HepG2 (cell line): ENCODE results near the gene RNASE2. TPM values are rescaled to one million over a fixed set of nuclear protein-coding genes. Genes with fewer than 3 reads are reported as not detected.

Experiments used
- CBFB ChIP-seq: sonication (generic); formaldehyde crosslinking; IDR thresholded peaks from 2 replicates; pipeline ENCODE4 v1.4.0; 2020; ENCODE audit warnings: missing genetic modification reagents
- EZH2 ChIP-seq: conservative IDR thresholded peaks from 2 replicates; pipeline ENCODE4 v1.6.1; 2012; ENCODE audit warnings: mild to moderate bottlenecking, low read depth, low read length, moderate library complexity
- FOXA3 ChIP-seq: IDR thresholded peaks from 2 replicates; pipeline ENCODE4 v1.6.1; 2016; ENCODE audit warnings: missing genetic modification reagents, missing compliant biosample characterization
- KDM1A ChIP-seq: IDR thresholded peaks from 2 replicates; pipeline ENCODE4 v1.6.1; 2016; ENCODE audit warnings: missing compliant biosample characterization
- MAF1 ChIP-seq: sonication (generic); formaldehyde crosslinking; IDR thresholded peaks from 2 replicates; pipeline ENCODE4 v1.5.0; 2020; ENCODE audit warnings: missing genetic modification reagents, borderline replicate concordance
- NFE2L1 ChIP-seq: sonication (generic); formaldehyde crosslinking; IDR thresholded peaks from 2 replicates; pipeline ENCODE4 v1.4.0; 2020; ENCODE audit warnings: missing genetic modification reagents, mild to moderate bottlenecking, borderline replicate concordance
- POLR2G ChIP-seq: fragments of 200-400 bp; formaldehyde crosslinking; IDR thresholded peaks from 2 replicates; pipeline ENCODE4 v1.6.1; 2018; ENCODE audit warnings: mild to moderate bottlenecking, low read depth, low read length, moderate library complexity
- PRDM10 ChIP-seq: sonication (generic); formaldehyde crosslinking; IDR thresholded peaks from 2 replicates; pipeline ENCODE4 v1.4.0; 2020; ENCODE audit warnings: low read depth, missing genetic modification reagents
- PRDM15 ChIP-seq: sonication (generic); formaldehyde crosslinking; IDR thresholded peaks from 2 replicates; pipeline ENCODE4 v1.4.0; 2020; ENCODE audit warnings: missing genetic modification reagents
- RARG ChIP-seq: sonication (generic); formaldehyde crosslinking; IDR thresholded peaks from 2 replicates; pipeline ENCODE4 v1.4.0; 2020; ENCODE audit warnings: low read depth, mild to moderate bottlenecking, missing genetic modification reagents
- RXRA ChIP-seq: sonication (generic); formaldehyde crosslinking; IDR thresholded peaks from 2 replicates; pipeline ENCODE4 v1.5.1; 2020; ENCODE audit warnings: missing genetic modification reagents
- SMAD3 ChIP-seq: sonication (generic); formaldehyde crosslinking; IDR thresholded peaks from 2 replicates; pipeline ENCODE4 v1.4.0; 2020; ENCODE audit warnings: missing genetic modification reagents
- SP2 ChIP-seq: sonication (generic); formaldehyde crosslinking; IDR thresholded peaks from 2 replicates; pipeline ENCODE4 v1.5.1; 2020; ENCODE audit warnings: mild to moderate bottlenecking, missing genetic modification reagents
- TAF1 ChIP-seq: sonication (generic); formaldehyde crosslinking; IDR thresholded peaks from 2 replicates; pipeline ENCODE4 v1.4.0; 2020; ENCODE audit warnings: missing genetic modification reagents
- ZC3H13 ChIP-seq: sonication (generic); formaldehyde crosslinking; IDR thresholded peaks from 2 replicates; pipeline ENCODE4 v1.8.1; 2023; ENCODE audit warnings: mild to moderate bottlenecking, missing genetic modification reagents, moderate library complexity
- ZNF446 ChIP-seq: sonication (generic); formaldehyde crosslinking; IDR thresholded peaks from 2 replicates; pipeline ENCODE4 v1.5.0; 2020; ENCODE audit warnings: mild to moderate bottlenecking, missing genetic modification reagents
- ZNF484 ChIP-seq: sonication (generic); formaldehyde crosslinking; IDR thresholded peaks from 2 replicates; pipeline ENCODE4 v1.5.1; 2020; ENCODE audit warnings: mild to moderate bottlenecking, low read depth, missing genetic modification reagents, borderline replicate concordance
- ZNF589 ChIP-seq: sonication (generic); formaldehyde crosslinking; conservative IDR thresholded peaks from 2 replicates; pipeline ENCODE4 v1.8.0; 2022; ENCODE audit warnings: mild to moderate bottlenecking, moderate library complexity, missing genetic modification reagents
- ZNF639 ChIP-seq: conservative IDR thresholded peaks from 2 replicates; pipeline ENCODE4 v1.6.1; 2018; ENCODE audit warnings: missing genetic modification reagents
- ZNF766 ChIP-seq: sonication (generic); formaldehyde crosslinking; IDR thresholded peaks from 2 replicates; pipeline ENCODE4 v1.5.0; 2020; ENCODE audit warnings: missing genetic modification reagents, borderline replicate concordance
- ZNF788 ChIP-seq: sonication (generic); formaldehyde crosslinking; IDR thresholded peaks from 2 replicates; pipeline ENCODE4 v1.5.0; 2020; ENCODE audit warnings: mild to moderate bottlenecking, missing genetic modification reagents, borderline replicate concordance
- polyA plus RNA-seq, 8 experiments: library from polyadenylated mRNA; depleted of rRNA in 3 of 8; stranded (reverse) in 7 of 8; unstranded in 1 of 8; fragments of >200 nt; fragmentation: Illumina TruSeq in 4 of 8; extraction: Trizol in 4 of 8; gene quantifications; 2 replicates each; pipeline versions ENCODE4 v1.2.1 to v1.2.3, GENCODE V29; 2011 to 2016; ENCODE audit warnings: low read depth in 4 of 8, missing spikeins in 1 of 8, mixed read lengths in 1 of 8; ENCODE audit not compliant: insufficient read depth in 1 of 8
- total RNA-seq, 5 experiments: library from RNA; depleted of rRNA; stranded (reverse); fragments of >200 nt; fragmentation: Illumina TruSeq; extraction: Trizol; gene quantifications; 2 replicates each; pipeline ENCODE4 v1.2.3, GENCODE V29; 2016; ENCODE audit warnings: low read depth in 1 of 5

The RNASE2 gene
- total and polyA plus RNA-seq, 2 of the 13 experiments (the other 11 are each of a cell fraction or from before 2014, with no cell fraction given), result 0.69 TPM; not detected in 1

GRCh38 chr14:20989787-20990600 is 34.7 kb downstream of the RNASE2 start, which contains the start of gene METTL17 (continued):
- TF ChIP-seq ZC3H13 (CRISPR knock-in tag), result peak; percentile 77; the same call in 1 of the 2 replicates
- no peak; the same call in 1 of the 2 replicates for TF ChIP-seq ZNF639 (CRISPR knock-in tag)
- TF ChIP-seq ZNF446 (CRISPR knock-in tag), result 0 out of 2 replicates have a peak, but pooled peaks have one; percentile 56
- no peak for TF ChIP-seq EZH2
- peak; percentile 77; the same call in 1 of the 2 replicates for TF ChIP-seq ZNF788 (CRISPR knock-in tag)
- TF ChIP-seq NFE2L1 (CRISPR knock-in tag), result no peak; the same call in 1 of the 2 replicates
- no peak for TF ChIP-seq KDM1A (CRISPR knock-in tag)
- TF ChIP-seq PRDM10 (CRISPR knock-in tag), result peak; percentile 62; the same call in 1 of the 2 replicates
- TF ChIP-seq RXRA (CRISPR knock-in tag), result peak; percentile 40; the same call in 1 of the 2 replicates
- TF ChIP-seq ZNF484 (CRISPR knock-in tag), result no peak
- no peak for TF ChIP-seq RARG (CRISPR knock-in tag)
- no peak for TF ChIP-seq SMAD3 (CRISPR knock-in tag)
- TF ChIP-seq POLR2G, result peak; percentile 93
- TF ChIP-seq PRDM15 (CRISPR knock-in tag), result peak; percentile 87
- peak; percentile 17; the same call in 1 of the 2 replicates for TF ChIP-seq FOXA3 (CRISPR knock-in tag)
- peak; percentile 61; the same call in 1 of the 2 replicates for TF ChIP-seq CBFB (CRISPR knock-in tag)
- TF ChIP-seq TAF1 (CRISPR knock-in tag), result peak; percentile 94
- TF ChIP-seq ZNF766, result peak; percentile 66; the same call in 1 of the 2 replicates
- peak; percentile 70; the same call in 1 of the 2 replicates for TF ChIP-seq MAF1
- TF ChIP-seq ZNF589 (CRISPR knock-in tag), result no peak
- TF ChIP-seq SP2 (CRISPR knock-in tag), result peak; percentile 70
